IPS DF 19.7 (cell line): ENCODE results near the gene ELFN1.
"Not testable (repeated sequence)": the region's sequence is repeated elsewhere in the genome, so short reads cannot be mapped to it uniquely, and the experiment has no call there.

Source experiments
- DNase-seq: peaks from one replicate; pipeline ENCODE4 v3.0.0-alpha.2; 2013; ENCODE audit warnings: low read depth, low spot score

ELFN1 gene

GRCh38 chr7:1755783-1756625 is 85.9 kb downstream of the ELFN1 start:
- DNase-seq: no peak

- no peak for DNase-seq
These were observed 87.5 kb downstream of the ELFN1 start for GRCh38 chr7:1757601-1758000.

- no peak for DNase-seq
These were observed 88.2 kb downstream of the ELFN1 start for GRCh38 chr7:1758028-1758858.

- DNase-seq: no peak
These were observed 88.9 kb downstream of the ELFN1 start for GRCh38 chr7:1758859-1759521.

GRCh38 chr7:1761097-1761496 is 91.0 kb downstream of the ELFN1 start:
- DNase-seq: no peak

GRCh38 chr7:1761774-1762173 is 91.7 kb downstream of the ELFN1 start:
- no peak for DNase-seq

GRCh38 chr7:1762238-1762945 is 92.3 kb downstream of the ELFN1 start:
- no peak for DNase-seq

GRCh38 chr7:1763033-1763432 is 93.0 kb downstream of the ELFN1 start:
- DNase-seq: no peak

- not testable (repeated sequence) for DNase-seq
These were observed 93.8 kb downstream of the ELFN1 start for GRCh38 chr7:1763911-1764310.

- no peak for DNase-seq
These were observed 95.3 kb downstream of the ELFN1 start for GRCh38 chr7:1765336-1765735.

GRCh38 chr7:1767524-1767923 is 97.4 kb downstream of the ELFN1 start:
- DNase-seq: no peak

GRCh38 chr7:1768832-1769231 is 98.8 kb downstream of the ELFN1 start:
- no peak for DNase-seq

GRCh38 chr7:1769286-1770200 is 99.5 kb downstream of the ELFN1 start:
- DNase-seq: no peak

GRCh38 chr7:1770331-1770730 is 100.3 kb downstream of the ELFN1 start:
- no peak for DNase-seq

GRCh38 chr7:1775389-1775788 is 105.3 kb downstream of the ELFN1 start:
- DNase-seq: no peak

- no peak for DNase-seq
These were observed 107.0 kb downstream of the ELFN1 start for GRCh38 chr7:1777122-1777521.

GRCh38 chr7:1779445-1779844 is 109.4 kb downstream of the ELFN1 start:
- no peak for DNase-seq

GRCh38 chr7:1781369-1781768 is 111.3 kb downstream of the ELFN1 start:
- DNase-seq: no peak

- no peak for DNase-seq
These were observed 115.8 kb downstream of the ELFN1 start for GRCh38 chr7:1785839-1786238.

GRCh38 chr7:1787241-1787640 is 117.2 kb downstream of the ELFN1 start:
- DNase-seq: no peak
